ENCODE data around the gene PARL. TPM values are rescaled to one million over a fixed set of nuclear protein-coding genes. Genes with fewer than 3 reads are reported as not detected.

Gene PARL
- 10 to 100 TPM; 47.6 to 66.6 (median 55.7) TPM for total RNA-seq

GRCh38 chr3:183884427-183885296, at the start of gene PARL:
Gene PARL (minus strand): TSS chr3:183884880. CDS start chr3:183884846, 34 bp downstream.
- 1% methylated on average over 40 to 52 of the region's 63 CpGs for WGBS, 2 donors
- Histone ChIP-seq H3K4me3 (peak within 1 kb of the TSS; percentile 74 to 92 (median 90)), H3K27ac (peak within 1 kb of the TSS; percentile 71 to 88 (median 84)), H3K4me1 (peaks cover 0 to 39% (median 19%) of the 10 kb centered on the region in 4 donors), H3K27me3 (no peaks in the 10 kb centered on the region), H3K36me3 (no peaks in the 10 kb centered on the region), H3K9me3 (no peaks in the 10 kb centered on the region)
- peak; percentile 92 to 97 for DNase-seq (ENCODE audit: low spot score in 2 of 2)
- TF ChIP-seq CTCF (IDR thresholded peaks at IDR 0.05) = peak; percentile 90 to 98 (median 97)
- peak; percentile 27 to 48 for TF ChIP-seq POLR2A (IDR thresholded peaks at IDR 0.05)
- TF ChIP-seq EP300 (IDR thresholded peaks at IDR 0.05) = peak; percentile 69 to 88

GRCh38 chr3:183933160-183933559, 48.5 kb upstream of the PARL start:
- DNase-seq (ENCODE audit: low spot score in 2 of 2) = no peak
- TF ChIP-seq POLR2A (IDR thresholded peaks at IDR 0.05) (no peak), CTCF (IDR thresholded peaks at IDR 0.05) (no peak), EP300 (IDR thresholded peaks at IDR 0.05) (no peak)
- no peaks in the 10 kb centered on the region for H3K4me1 ChIP-seq
- H3K36me3 ChIP-seq = peaks cover 0 to 98% (median 6%) of the 10 kb centered on the region in 3 donors
- no peaks in the 10 kb centered on the region for H3K9me3 ChIP-seq
- 85 to 91% methylated on average over 3 of the region's 3 CpGs for WGBS, 2 donors
- H3K27me3 ChIP-seq = no peaks in the 10 kb centered on the region
- H3K4me3 ChIP-seq = no peak overlapping the region
- no peak overlapping the region for H3K27ac ChIP-seq

- TF ChIP-seq EP300 (IDR thresholded peaks at IDR 0.05) (no peak), CTCF (IDR thresholded peaks at IDR 0.05) (no peak), POLR2A (IDR thresholded peaks at IDR 0.05) (no peak)
- DNase-seq (ENCODE audit: low spot score in 2 of 2) = no peak
- Histone ChIP-seq H3K27me3 (no peaks in the 10 kb centered on the region), H3K9me3 (no peaks in the 10 kb centered on the region), H3K36me3 (peaks cover 0 to 98% (median 0%) of the 10 kb centered on the region in 3 donors), H3K27ac (no peak overlapping the region), H3K4me1 (no peaks in the 10 kb centered on the region), H3K4me3 (no peak overlapping the region)
- WGBS, 2 donors = 91 to 92% methylated on average over 2 of the region's 2 CpGs
These were observed 47.2 kb upstream of the PARL start for GRCh38 chr3:183931881-183932280.

GRCh38 chr3:183930086-183930485, 45.4 kb upstream of the PARL start:
- H3K4me1 ChIP-seq = no peaks in the 10 kb centered on the region
- DNase-seq (ENCODE audit: low spot score in 2 of 2) = no peak
- no peaks in the 10 kb centered on the region for H3K9me3 ChIP-seq
- H3K27me3 ChIP-seq = no peaks in the 10 kb centered on the region
- H3K4me3 ChIP-seq = no peak overlapping the region
- no peak overlapping the region for H3K27ac ChIP-seq
- WGBS, 2 donors = 88 to 97% methylated on average over 10 of the region's 10 CpGs
- H3K36me3 ChIP-seq = peaks cover 0 to 98% (median 0%) of the 10 kb centered on the region in 3 donors
- TF ChIP-seq POLR2A (IDR thresholded peaks at IDR 0.05) = no peak
- no peak for TF ChIP-seq EP300 (IDR thresholded peaks at IDR 0.05)
- no peak for TF ChIP-seq CTCF (IDR thresholded peaks at IDR 0.05)

GRCh38 chr3:183927059-183927458, 42.4 kb upstream of the PARL start:
- Histone ChIP-seq H3K27ac (no peak overlapping the region), H3K4me1 (no peaks in the 10 kb centered on the region), H3K27me3 (no peaks in the 10 kb centered on the region), H3K4me3 (no peak overlapping the region), H3K9me3 (no peaks in the 10 kb centered on the region), H3K36me3 (peaks cover 0 to 98% (median 5%) of the 10 kb centered on the region in 3 donors)
- TF ChIP-seq EP300 (IDR thresholded peaks at IDR 0.05) (no peak), CTCF (IDR thresholded peaks at IDR 0.05) (no peak), POLR2A (IDR thresholded peaks at IDR 0.05) (no peak)
- 99 to 100% methylated on average over 3 of the region's 3 CpGs for WGBS, 2 donors
- DNase-seq (ENCODE audit: low spot score in 2 of 2) = no peak

Data from tibial nerve (tissue), 4 donors.